SK-N-SH (cell line): ENCODE measurements around the gene SRCIN1. TPM values are rescaled to one million over a fixed set of nuclear protein-coding genes. Genes with fewer than 3 reads are reported as not detected.
A peak's percentile ranks its signal among the peaks of the same experiment; 100 is the strongest.

ENCODE experiments used
- CTCF ChIA-PET: fragments of 300-600, 350-600 bp; formaldehyde crosslinking; extraction: SDS; loops from one replicate; lab custom pipeline; 2021; lab: Yijun Ruan, JAX
- POLR2A ChIA-PET: fragments of 350-600 bp; sonication (Branson Sonifier 250); formaldehyde crosslinking; extraction: SDS; loops from one replicate; lab custom pipeline; 2020; ENCODE audit warnings: antibody characterized with exemption, inconsistent platforms; lab: Yijun Ruan, JAX
- DNase-seq: peaks from one replicate; pipeline ENCODE4 v3.0.0; 2012
- H2AFZ ChIP-seq: fragments of 200-600 bp; sonication (generic); 2 replicates; pipeline ENCODE4 v1.8.1; 2016; ENCODE audit warnings: antibody characterized with exemption, mild to moderate bottlenecking, low read depth
- H3F3A ChIP-seq: fragments of 200-600 bp; sonication (generic); replicated peaks from 2 replicates; pipeline ENCODE3; 2016; ENCODE audit warnings: antibody characterized with exemption, mild to moderate bottlenecking; ENCODE audit not compliant: insufficient read depth
- H3K27ac ChIP-seq, 2 experiments: fragments of 200-500 bp in 1 of 2; fragments of 200-600 bp in 1 of 2; sonication (Bioruptor generic) in 1 of 2; sonication (generic), shearing (Covaris generic) in 1 of 2; 2 replicates each; pipeline versions ENCODE4 v1.5.1 to v1.6.1; 2014 to 2016; ENCODE audit warnings: low read depth in 2 of 2, inconsistent platforms in 1 of 2, low read length in 1 of 2, mild to moderate bottlenecking in 1 of 2, mixed read lengths in 1 of 2
- H3K27me3 ChIP-seq: fragments of 200-600 bp; sonication (generic), shearing (Covaris generic); 2 replicates; pipeline ENCODE4 v1.6.1; 2016; ENCODE audit warnings: mixed run types; ENCODE audit not compliant: insufficient read depth
- H3K36me3 ChIP-seq, 2 experiments: fragments of 200-500 bp in 1 of 2; fragments of 200-600 bp in 1 of 2; sonication (Bioruptor generic) in 1 of 2; sonication (generic) in 1 of 2; replicated peaks in 1 of 2; 2 replicates each; pipeline versions ENCODE3 to v1.5.1; 2014 to 2016; ENCODE audit warnings: low read length in 1 of 2, mild to moderate bottlenecking in 1 of 2; ENCODE audit not compliant: insufficient read depth in 2 of 2, control insufficient read depth in 1 of 2
- H3K4me1 ChIP-seq, 2 experiments: fragments of 200-500 bp in 1 of 2; fragments of 200-600 bp in 1 of 2; sonication (Bioruptor generic) in 1 of 2; sonication (generic), shearing (Covaris generic) in 1 of 2; 2 replicates each; pipeline versions ENCODE4 v1.5.1 to v1.6.1; 2014 to 2016; ENCODE audit warnings: low read depth in 1 of 2, low read length in 1 of 2, mixed run types in 1 of 2; ENCODE audit not compliant: insufficient read depth in 2 of 2, control insufficient read depth in 1 of 2
- H3K4me2 ChIP-seq: fragments of 200-600 bp; sonication (generic), shearing (Covaris generic); 2 replicates; pipeline ENCODE4 v1.6.1; 2017; ENCODE audit warnings: mixed run types
- H3K4me3 ChIP-seq, 2 experiments: fragments of 200-500 bp in 1 of 2; fragments of 200-600 bp in 1 of 2; sonication (Bioruptor generic) in 1 of 2; sonication (generic), shearing (Covaris generic) in 1 of 2; 2 replicates each; pipeline versions ENCODE4 v1.5.1 to v1.8.1; 2014 to 2016; ENCODE audit warnings: low read depth in 2 of 2, inconsistent platforms in 1 of 2, low read length in 1 of 2, mild to moderate bottlenecking in 1 of 2, mixed read lengths in 1 of 2, moderate library complexity in 1 of 2
- H3K79me2 ChIP-seq: fragments of 200-600 bp; sonication (generic); 2 replicates; pipeline ENCODE4 v1.8.1; 2017; ENCODE audit warnings: mild to moderate bottlenecking; ENCODE audit not compliant: insufficient read depth
- H3K9ac ChIP-seq: fragments of 200-600 bp; sonication (generic); 2 replicates; pipeline ENCODE4 v1.6.1; 2017; ENCODE audit warnings: mixed run types
- H3K9me2 ChIP-seq: fragments of 200-600 bp; sonication (generic); 2 replicates; pipeline ENCODE4 v1.6.1; 2017; ENCODE audit warnings: mixed run types
- H3K9me3 ChIP-seq: fragments of 200-600 bp; sonication (generic); 2 replicates; pipeline ENCODE4 v1.6.1; 2017; ENCODE audit warnings: mixed run types, mild to moderate bottlenecking, moderate library complexity
- H4K20me1 ChIP-seq: fragments of 200-600 bp; sonication (generic); 2 replicates; pipeline ENCODE4 v1.6.1; 2017; ENCODE audit warnings: mild to moderate bottlenecking, mixed run types; ENCODE audit not compliant: insufficient read depth
- CHD2 ChIP-seq: fragments of 150-350 bp; IDR thresholded peaks from 2 replicates; pipeline ENCODE4 v1.6.1; 2018; ENCODE audit warnings: low read length; ENCODE audit not compliant: partially characterized antibody
- FOSL2 ChIP-seq: IDR thresholded peaks from 2 replicates; pipeline ENCODE4 v1.4.0; 2012; ENCODE audit warnings: low read depth, mild to moderate bottlenecking, moderate library complexity, borderline replicate concordance
- RCOR1 ChIP-seq: fragments of 150-350 bp; IDR thresholded peaks from 2 replicates; pipeline ENCODE4 v1.6.1; 2017; ENCODE audit warnings: antibody characterized with exemption, low read length
- WGBS: methylation state at CpG from one replicate; pipeline ENCODE4 v1.1.6; 2017; ENCODE audit warnings: low lambda C conversion rate; 5-methylcytosine and 5-hydroxymethylcytosine counted together
- polyA plus RNA-seq, 3 experiments: library from polyadenylated mRNA; depleted of rRNA; stranded (reverse); fragments of >200 nt; gene quantifications; 2 replicates each; pipeline ENCODE4 v1.2.3, GENCODE V29; 2012
- TF ChIP-seq, protein P1 (sequence below): fragments of 200-600 bp; sonication (generic); IDR thresholded peaks from 2 replicates; pipeline ENCODE4 v1.6.1; 2017; ENCODE audit warnings: antibody characterized with exemption, mild to moderate bottlenecking, moderate library complexity
- TF ChIP-seq, protein P2 (sequence below): IDR thresholded peaks from 2 replicates; pipeline ENCODE4 v1.6.1; 2012; ENCODE audit warnings: mild to moderate bottlenecking, low read depth, low read length, moderate library complexity

The SRCIN1 gene
- polyA plus RNA-seq, 1 of the 3 experiments (the other 2 are of a cell fraction): 1.0 TPM

DNA sequence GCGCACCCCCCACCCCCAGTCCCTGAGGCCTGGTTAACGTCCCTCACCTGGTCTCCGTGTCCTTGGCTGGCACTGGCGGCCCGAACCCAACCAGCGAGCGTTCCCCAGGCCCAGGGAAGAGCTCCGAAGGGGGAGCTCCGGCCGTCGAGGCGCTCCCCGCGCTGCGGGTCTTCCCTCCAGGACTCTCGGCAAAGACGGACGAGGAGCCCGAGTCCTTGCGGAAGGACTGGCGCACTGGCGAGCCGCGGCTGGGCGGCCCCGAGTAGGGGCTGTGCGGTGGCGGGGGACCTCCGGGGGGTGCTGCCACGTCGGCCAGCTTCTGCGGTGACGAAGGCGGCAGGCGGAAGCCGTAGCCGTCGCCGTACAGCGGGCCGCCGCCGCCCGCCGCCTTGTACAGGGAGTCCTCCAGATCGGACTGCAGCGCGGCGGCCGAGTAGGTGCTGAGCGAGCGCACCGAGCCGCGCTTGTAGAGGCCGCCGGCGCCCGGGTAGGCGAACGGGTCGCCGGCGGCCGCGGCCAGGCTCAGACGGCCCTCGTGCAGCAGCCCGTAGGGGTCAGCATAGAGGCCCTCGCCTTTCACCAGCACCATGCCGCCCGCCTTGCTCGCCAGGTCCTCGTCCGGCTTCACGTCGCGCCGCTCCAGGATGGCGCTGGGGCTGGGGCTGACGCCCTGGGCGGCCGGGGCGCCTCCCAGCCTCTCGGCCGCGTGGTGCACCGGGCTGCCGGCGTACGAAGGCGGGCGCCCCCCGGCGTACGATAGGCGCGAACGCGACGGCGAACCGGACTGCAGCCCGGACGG, 44.1 kb downstream of the SRCIN1 start (continued):
- TF ChIP-seq CHD2 (no peak), RCOR1 (no peak), FOSL2 (no peak)

DNA sequence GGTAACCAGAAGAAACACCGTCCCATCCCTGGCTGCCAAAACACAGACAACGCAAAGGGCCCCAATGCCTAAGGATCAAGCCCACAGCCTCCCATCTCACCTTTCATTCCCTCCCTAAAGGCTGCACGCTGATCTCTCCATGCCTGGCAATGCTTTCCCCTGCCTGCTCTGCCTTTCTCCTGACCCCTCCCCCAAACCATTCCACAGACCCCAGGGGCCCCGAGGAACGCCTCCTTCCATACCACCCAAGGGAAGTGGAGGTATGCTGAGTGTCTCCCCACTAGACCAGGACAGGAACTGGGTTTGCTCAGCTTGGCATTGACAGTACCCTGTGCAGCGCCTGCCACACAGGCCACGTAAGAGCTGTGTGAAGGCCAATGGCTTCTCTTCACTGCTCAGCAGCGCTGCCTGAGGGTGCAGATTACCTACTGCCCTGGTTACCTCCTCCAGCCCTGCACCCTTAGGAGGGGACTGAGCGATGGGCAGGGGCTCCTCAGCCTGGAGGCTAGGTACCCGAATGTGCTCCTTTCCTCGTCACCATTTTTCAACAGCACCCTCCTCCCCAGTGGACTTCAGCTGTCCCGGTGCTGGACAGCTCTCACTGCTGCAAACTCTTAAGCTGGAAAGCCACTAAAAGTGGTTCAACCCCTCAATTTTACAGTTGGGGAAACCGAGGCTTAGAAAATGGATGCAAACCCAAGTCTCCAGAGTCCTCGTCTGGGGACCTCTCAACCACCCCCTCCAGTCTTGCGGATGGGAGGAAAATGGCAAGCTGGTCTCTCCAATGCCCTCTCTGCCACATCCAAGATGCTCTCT, 45.0 kb downstream of the SRCIN1 start:
- DNase-seq: no peak
- ChIA-PET POLR2A (no interaction called here), CTCF (interaction anchor here (0.8 to 7.2 kb wide), 8 partner anchors 11 to 107 kb away, joined by 3 to 167 read pairs (median 50); partner anchors contain the start of gene SRCIN1)
- Histone ChIP-seq H3K36me3 (no peaks in the 10 kb centered on the region), H2AFZ (no peak overlapping the region), H3K27ac (no peak overlapping the region), H3F3A (no peaks in the 10 kb centered on the region), H3K9me3 (no peaks in the 10 kb centered on the region), H3K4me3 (no peak overlapping the region), H4K20me1 (no peaks in the 10 kb centered on the region), H3K9me2 (no peaks in the 10 kb centered on the region), H3K27me3 (no peaks in the 10 kb centered on the region; the same call in 1 of the 2 replicates), H3K4me2 (no peak overlapping the region), H3K4me1 (peaks cover 0 to 27% of the 10 kb centered on the region in 2 experiments; a peak in 2 of 4 replicates), H3K9ac (no peak overlapping the region), H3K79me2 (no peaks in the 10 kb centered on the region)
- TF ChIP-seq, protein P1, sequence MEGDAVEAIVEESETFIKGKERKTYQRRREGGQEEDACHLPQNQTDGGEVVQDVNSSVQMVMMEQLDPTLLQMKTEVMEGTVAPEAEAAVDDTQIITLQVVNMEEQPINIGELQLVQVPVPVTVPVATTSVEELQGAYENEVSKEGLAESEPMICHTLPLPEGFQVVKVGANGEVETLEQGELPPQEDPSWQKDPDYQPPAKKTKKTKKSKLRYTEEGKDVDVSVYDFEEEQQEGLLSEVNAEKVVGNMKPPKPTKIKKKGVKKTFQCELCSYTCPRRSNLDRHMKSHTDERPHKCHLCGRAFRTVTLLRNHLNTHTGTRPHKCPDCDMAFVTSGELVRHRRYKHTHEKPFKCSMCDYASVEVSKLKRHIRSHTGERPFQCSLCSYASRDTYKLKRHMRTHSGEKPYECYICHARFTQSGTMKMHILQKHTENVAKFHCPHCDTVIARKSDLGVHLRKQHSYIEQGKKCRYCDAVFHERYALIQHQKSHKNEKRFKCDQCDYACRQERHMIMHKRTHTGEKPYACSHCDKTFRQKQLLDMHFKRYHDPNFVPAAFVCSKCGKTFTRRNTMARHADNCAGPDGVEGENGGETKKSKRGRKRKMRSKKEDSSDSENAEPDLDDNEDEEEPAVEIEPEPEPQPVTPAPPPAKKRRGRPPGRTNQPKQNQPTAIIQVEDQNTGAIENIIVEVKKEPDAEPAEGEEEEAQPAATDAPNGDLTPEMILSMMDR: no peak
- TF ChIP-seq, protein P2, sequence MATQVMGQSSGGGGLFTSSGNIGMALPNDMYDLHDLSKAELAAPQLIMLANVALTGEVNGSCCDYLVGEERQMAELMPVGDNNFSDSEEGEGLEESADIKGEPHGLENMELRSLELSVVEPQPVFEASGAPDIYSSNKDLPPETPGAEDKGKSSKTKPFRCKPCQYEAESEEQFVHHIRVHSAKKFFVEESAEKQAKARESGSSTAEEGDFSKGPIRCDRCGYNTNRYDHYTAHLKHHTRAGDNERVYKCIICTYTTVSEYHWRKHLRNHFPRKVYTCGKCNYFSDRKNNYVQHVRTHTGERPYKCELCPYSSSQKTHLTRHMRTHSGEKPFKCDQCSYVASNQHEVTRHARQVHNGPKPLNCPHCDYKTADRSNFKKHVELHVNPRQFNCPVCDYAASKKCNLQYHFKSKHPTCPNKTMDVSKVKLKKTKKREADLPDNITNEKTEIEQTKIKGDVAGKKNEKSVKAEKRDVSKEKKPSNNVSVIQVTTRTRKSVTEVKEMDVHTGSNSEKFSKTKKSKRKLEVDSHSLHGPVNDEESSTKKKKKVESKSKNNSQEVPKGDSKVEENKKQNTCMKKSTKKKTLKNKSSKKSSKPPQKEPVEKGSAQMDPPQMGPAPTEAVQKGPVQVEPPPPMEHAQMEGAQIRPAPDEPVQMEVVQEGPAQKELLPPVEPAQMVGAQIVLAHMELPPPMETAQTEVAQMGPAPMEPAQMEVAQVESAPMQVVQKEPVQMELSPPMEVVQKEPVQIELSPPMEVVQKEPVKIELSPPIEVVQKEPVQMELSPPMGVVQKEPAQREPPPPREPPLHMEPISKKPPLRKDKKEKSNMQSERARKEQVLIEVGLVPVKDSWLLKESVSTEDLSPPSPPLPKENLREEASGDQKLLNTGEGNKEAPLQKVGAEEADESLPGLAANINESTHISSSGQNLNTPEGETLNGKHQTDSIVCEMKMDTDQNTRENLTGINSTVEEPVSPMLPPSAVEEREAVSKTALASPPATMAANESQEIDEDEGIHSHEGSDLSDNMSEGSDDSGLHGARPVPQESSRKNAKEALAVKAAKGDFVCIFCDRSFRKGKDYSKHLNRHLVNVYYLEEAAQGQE: peak; percentile 94
- 68% methylated on average over 13 of the region's 15 CpGs for WGBS
